H1 (cell line): ENCODE data around the gene TCERG1L. TPM values are rescaled to one million over a fixed set of nuclear protein-coding genes. Genes with fewer than 3 reads are reported as not detected.

Source experiments
- E2F6 ChIP-seq: IDR thresholded peaks from 2 replicates; pipeline ENCODE4 v1.6.1; 2012; ENCODE audit warnings: inconsistent platforms
- EZH2 ChIP-seq: fragments of 200-600 bp; sonication (generic); IDR thresholded peaks from 2 replicates; pipeline ENCODE4 v1.7.1; 2012; ENCODE audit warnings: low read depth, mild to moderate bottlenecking, moderate library complexity, low read length, inconsistent platforms; ENCODE audit not compliant: severe bottlenecking
- FOSL1 ChIP-seq: IDR thresholded peaks from 2 replicates; pipeline ENCODE4 v1.6.1; 2011; ENCODE audit warnings: mild to moderate bottlenecking, low read depth, low read length, moderate library complexity; ENCODE audit not compliant: insufficient read depth
- KDM4A ChIP-seq: IDR thresholded peaks from one replicate; pipeline ENCODE4 v1.7.1; 2012; ENCODE audit warnings: low read depth, mild to moderate bottlenecking, moderate library complexity, low read length, inconsistent platforms; ENCODE audit not compliant: severe bottlenecking
- SIX5 ChIP-seq: IDR thresholded peaks from 2 replicates; pipeline ENCODE4 v1.6.1; 2011; ENCODE audit warnings: mild to moderate bottlenecking, low read depth, low read length
- SP2 ChIP-seq: IDR thresholded peaks from 2 replicates; pipeline ENCODE4 v1.6.1; 2012; ENCODE audit warnings: mild to moderate bottlenecking, low read length, inconsistent platforms
- SP4 ChIP-seq: IDR thresholded peaks from 2 replicates; pipeline ENCODE4 v1.6.1; 2012; ENCODE audit warnings: low read length, inconsistent platforms
- TAF7 ChIP-seq: optimal IDR thresholded peaks from 2 replicates; pipeline ENCODE3; 2011; ENCODE audit warnings: low read depth, mild to moderate bottlenecking, inconsistent platforms, low read length, moderate library complexity, borderline replicate concordance
- polyA plus RNA-seq, 7 experiments: library from polyadenylated mRNA; depleted of rRNA in 3 of 7; stranded (reverse) in 5 of 7; unstranded in 2 of 7; fragments of >200 nt in 5 of 7; fragments of 200-250 nt in 2 of 7; gene quantifications; 1 replicate in 5 of 7; 2 replicates in 1 of 7; 4 replicates in 1 of 7; pipeline versions ENCODE4 v1.2.1 to v1.2.3, GENCODE V29; 2011 to 2013; ENCODE audit warnings: missing spikeins in 2 of 7, mixed read lengths in 2 of 7
- total RNA-seq: library from RNA; stranded (reverse); fragmentation: NEBNext Ultra II Directional; extraction: Animal tissue kit (Norgen Biotek cat#: 25700); gene quantifications from 2 replicates; pipeline ENCODE4 v1.2.1, GENCODE V29; 2021

The TCERG1L gene
- total and polyA plus RNA-seq, 2 of the 8 experiments (the other 6 are each of a cell fraction or from before 2014, with no cell fraction given) = 3.9 to 6.9 TPM

GRCh38 chr10:131204406-131205152 is 106.9 kb downstream of the TCERG1L start (continued):
- TF ChIP-seq TAF7 = no peak
- no peak for TF ChIP-seq EZH2
- TF ChIP-seq FOSL1 = no peak
- TF ChIP-seq E2F6 = no peak
- no peak for TF ChIP-seq KDM4A
- TF ChIP-seq SP4 = no peak
- no peak for TF ChIP-seq SP2
- no peak for TF ChIP-seq SIX5
- TF ChIP-seq, all 59 proteins: peak for 0
